COLO829 (cell line): Measurements from ENCODE around the gene SLC26A1.

Experiments used
- DNase-seq: peaks from one replicate; pipeline ENCODE4 v3.0.0; 2012; ENCODE audit warnings: low spot score

The SLC26A1 gene, protein sequence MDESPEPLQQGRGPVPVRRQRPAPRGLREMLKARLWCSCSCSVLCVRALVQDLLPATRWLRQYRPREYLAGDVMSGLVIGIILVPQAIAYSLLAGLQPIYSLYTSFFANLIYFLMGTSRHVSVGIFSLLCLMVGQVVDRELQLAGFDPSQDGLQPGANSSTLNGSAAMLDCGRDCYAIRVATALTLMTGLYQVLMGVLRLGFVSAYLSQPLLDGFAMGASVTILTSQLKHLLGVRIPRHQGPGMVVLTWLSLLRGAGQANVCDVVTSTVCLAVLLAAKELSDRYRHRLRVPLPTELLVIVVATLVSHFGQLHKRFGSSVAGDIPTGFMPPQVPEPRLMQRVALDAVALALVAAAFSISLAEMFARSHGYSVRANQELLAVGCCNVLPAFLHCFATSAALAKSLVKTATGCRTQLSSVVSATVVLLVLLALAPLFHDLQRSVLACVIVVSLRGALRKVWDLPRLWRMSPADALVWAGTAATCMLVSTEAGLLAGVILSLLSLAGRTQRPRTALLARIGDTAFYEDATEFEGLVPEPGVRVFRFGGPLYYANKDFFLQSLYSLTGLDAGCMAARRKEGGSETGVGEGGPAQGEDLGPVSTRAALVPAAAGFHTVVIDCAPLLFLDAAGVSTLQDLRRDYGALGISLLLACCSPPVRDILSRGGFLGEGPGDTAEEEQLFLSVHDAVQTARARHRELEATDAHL

DNA sequence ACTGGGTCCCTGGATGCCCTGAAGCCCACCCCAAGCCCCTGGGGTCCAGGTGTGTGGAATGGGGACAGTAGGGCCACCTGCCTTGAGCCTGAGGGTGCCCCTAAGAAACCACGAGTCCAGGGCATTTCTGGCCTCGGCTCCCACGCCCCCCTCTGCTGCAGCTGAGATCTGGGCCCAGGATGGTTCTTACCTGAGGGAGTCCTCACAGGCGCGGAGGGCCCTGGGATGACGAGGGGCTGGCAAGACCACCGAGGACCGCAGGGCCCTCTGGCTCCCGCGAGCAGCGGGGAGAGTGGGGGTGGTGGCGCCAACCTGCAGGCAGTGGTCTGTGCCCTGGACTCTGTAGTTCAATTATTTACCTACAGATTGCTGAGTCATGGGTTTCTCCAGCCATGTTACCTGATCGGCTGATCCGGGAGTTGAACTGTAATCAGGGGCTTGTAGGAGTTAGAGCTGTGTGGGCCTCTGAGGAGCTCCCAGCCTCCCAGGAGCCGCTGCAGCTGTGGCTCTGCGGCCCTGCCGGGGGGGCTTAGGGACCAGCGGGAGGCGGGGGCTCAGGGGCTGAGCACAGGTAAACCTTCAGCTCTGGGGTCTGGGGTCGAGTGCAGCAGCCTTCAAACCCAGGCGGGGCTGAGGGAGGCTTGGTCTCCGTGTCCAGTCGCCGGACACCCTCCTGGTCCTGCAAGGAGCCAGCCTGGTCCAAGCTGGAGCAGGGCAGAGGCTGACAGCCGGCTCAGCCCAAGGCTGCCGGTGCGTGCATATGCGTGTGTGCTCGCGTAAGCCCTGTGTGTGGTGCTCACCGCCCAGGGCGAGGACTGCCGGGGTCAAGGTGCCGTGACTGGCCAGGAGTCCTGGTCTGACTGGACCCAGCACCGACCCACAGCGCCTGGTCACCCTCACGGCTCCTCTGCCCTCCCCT lies at the start of gene SLC26A1:
TSS of gene SLC26A1 (minus strand) at position 294 of the 919 bp plus-strand sequence. CDS start 1,701 bp downstream, outside the sequence.
- DNase-seq, result no peak

DNA sequence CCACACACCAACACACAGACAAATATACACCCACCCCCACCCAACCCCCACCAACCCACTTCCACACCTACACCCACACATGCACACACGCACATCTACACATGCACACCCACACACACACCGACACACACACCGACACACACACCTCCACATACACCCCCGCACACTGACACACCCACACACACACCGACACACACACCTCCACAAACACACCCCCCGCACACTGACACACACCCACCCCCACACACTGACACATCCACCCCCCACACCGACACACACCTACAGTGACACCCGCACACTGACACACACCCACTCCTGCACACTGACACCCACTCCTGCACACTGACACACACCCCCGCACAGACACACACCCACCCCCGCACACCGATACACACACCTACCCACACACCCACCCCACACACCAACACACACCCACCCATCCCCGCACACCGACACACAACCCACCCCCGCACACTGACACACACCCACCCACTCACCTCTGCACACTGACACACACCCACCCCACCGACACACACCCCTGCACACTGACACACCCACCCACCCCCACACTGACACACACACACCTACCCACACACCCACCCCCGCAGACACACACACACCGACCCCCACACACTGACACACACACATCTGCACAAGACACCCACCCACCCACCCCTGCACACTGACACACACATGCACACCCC lies 49.3 kb upstream of the SLC26A1 start:
- no peak for DNase-seq

DNA sequence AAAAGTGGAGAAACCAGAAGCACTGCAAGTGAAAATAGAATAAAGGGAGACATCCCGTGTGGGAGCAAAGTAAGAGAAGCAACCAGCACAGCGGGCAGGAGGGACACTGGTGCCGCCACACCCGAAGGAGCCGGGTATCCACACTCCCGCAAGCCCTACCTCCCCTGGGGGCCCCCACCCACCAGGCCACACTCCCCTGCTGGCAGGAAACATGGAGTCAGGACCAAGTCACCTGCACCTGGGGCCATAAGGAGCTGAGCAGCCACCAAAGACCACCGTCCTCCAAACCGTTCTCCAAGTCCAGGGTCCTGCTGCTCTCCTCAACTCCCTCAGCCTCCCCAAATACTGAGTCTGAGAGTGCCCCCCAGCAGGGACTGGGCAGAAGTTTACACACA lies 48.7 kb upstream of the SLC26A1 start:
- no peak for DNase-seq

DNA sequence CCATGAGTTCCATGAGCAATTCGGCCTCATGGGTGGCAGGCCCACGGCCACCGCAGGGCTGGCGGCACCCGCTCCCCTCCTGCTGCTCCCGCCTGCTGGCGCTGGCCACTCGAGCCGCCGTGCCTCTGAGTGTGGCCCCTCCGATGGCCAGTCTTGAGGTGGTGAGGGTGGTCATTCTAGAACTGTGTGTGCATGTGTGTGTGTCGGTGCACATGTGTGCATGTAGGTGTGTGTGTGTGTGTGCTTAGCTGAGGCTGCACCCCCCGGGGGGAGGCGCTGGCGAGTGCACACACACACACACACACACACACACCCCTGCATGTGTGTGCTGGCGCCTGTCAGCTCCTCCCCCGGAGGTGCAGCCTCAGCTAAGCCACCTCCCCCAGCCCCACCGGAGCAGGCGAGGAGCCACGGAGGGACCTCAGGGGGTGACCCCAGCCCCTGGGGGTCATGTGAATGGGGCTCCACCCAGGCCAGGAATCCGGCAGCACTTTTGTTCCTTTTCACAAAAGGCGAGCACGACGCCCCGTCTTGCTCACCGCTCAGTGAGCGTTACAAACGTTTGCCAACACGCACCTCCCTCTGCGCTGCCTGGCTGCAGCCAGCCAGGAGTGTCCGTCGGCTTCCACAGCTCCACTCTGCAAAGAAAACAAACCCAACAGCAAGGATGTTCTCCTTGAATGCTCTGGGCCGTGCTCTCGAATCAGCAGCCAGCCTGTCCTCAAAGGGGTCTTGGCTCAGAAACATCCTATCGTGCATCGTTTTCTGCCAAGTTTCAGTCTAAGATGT lies 48.1 kb upstream of the SLC26A1 start:
- DNase-seq, result no peak

DNA sequence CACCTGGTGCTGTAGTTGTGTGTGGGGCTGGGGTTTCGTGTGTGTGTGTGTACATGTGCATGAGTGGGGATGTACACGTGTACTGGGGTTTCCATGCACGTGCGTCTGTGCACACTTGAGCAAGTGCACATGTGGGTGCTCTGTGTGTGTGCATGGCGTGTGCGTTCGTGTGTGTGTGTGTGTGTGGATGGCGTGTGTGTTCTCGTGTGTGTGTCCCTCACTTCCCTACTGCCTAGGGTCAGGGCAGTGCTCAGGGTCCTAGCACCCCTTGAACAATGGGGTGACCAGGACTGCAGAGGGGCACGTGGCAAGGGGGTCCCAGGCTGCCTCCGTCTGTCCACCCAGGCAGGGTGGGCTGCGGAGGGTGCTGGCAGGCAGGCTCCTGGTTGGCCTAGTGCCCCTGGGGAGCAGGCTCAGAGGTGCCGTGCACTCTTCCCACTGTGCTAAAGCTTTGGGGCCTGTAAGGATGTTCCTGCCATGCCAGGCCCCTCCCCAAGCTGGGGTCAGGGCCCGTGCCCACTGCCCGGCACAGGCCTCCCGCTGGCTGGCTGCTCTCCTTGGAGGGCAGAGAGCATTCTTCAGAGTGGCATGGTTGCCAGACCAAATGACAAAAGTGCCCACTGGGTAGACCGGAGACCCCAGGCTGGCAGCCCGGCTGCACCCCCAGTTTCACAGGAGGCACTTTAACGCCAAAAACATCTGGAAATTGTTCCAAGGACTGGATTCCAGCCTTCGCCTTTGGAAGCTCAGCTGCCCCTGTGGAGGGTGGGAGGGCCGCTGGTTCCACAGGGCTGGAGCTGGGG lies 47.3 kb upstream of the SLC26A1 start:
- no peak for DNase-seq

DNA sequence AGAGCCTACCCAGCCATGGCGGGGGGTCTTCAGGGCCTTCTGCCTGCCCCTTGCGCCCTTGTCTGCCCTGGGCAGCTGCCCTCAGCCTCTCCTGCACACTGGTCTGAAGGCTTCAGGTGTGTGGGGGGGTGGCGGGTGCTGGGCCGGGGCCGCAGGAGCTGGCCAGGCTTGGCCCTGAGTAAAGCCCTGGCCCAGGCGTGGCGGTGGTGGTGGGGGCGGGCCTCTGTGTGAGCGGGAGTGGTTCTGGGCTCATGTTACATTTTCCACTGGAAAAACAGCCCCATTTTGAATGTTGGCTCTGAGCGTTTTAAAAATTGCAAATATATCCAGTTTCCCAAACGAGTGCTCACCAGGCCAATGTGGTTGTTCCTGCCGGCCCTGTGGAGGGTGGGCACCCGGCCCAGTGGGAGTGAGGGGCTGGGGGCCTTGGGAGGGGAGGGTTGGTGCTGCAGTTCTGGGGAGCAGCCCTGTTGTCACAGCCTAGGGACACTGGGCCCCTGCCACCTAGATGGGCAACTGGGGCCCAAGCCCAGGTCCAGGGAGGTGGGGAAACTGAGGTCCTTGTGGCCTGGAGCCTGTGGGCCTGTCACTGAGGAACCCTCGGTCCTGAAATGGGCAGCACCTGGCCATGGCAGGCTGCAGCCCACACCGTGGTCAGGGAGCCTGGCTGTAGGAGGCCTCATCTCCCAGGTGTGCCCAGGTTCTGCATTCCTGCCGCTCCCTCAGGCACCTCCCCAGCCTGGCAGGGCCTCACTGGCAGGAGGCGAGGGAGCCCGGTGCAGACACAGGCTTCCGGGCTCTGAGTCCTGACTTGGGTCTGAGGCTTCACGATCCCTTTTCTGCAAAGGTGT lies 46.5 kb upstream of the SLC26A1 start:
- no peak for DNase-seq

DNA sequence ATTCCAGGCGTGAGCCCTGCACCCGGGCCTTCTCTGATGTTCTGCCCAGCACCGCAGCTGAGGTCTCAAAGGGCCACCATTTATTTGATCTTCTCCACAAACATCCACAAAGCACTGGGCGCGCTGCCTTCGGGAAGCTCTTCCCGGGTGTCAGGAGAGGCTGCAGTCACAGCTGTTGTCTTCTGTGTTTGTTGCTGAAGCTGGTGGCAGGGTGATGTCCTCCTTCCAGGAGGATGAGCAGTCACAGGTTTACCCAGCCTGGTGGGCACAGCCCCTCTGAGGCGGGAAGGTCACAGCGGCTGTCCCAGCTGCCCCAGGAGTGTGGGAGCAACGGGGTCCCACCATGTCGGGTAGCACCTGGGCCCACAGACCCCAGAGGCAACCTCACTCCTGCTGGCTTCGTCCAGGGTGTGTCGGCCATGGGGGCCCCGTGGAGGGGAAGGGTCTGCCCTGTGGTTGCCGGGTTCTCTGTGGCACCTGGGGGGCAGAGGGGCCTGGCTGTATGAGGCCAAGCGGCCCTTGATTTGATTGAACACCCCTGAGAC lies 45.8 kb upstream of the SLC26A1 start:
- no peak for DNase-seq

DNA sequence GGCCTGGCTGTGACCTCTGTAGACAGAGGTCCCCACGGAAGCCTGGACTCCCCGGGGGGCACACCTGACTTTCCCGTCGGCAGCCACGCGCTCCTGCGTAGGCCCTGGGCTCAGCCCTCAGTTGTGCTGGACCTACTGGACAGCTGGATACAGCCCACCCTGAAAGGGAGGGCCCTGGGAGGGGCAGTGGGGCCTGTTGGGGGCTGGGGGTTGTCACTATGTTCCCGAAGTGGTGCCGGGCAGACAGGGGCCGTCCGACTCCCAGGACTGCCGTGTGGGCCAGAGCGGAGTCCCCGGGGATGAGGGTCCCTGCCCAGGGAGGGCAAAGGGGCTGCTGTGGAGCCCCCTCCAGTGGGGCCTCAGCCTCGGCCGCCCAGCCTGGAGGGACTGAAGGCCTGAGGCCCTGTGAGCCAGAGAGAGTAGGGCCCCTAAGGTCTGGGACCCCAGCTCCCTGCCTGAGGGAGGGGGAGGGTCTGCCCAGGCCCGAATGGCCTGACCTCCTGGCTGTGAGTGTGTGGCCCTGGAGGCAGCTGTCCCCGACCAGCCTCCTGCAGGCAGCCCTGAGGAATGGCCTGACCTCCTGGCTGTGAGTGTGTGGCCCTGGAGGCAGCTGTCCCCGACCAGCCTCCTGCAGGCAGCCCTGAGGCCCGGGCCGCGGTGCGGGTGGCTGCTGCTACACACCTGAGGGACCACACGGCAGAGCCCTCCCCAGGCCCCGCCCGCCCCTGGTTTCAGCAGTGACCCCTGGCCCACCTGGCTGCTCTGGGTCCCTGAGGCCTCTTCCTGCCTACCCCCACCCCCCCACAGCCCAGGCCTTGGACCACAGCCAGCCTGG lies 44.0 kb upstream of the SLC26A1 start:
- no peak for DNase-seq

DNA sequence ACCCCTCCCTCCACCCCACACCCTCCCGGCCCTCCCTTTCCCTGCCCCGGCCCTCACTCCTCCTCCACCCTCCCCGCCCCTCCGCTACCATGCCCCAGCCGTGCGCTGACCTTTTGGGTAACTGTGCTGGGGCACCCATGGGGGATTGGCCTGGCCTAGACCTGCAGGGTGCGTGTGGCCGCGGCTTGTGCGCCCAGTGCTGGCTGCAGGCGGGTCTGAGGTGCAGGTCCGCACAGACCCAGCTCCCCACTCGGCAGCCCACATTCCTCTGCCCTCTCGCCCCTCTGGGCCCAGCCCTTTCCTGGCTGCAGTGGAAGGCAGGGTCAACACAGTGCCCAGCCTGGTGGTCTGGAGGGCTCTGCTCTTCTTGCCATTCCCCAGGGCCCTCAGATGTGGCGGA lies 42.9 kb upstream of the SLC26A1 start:
- no peak for DNase-seq

DNA sequence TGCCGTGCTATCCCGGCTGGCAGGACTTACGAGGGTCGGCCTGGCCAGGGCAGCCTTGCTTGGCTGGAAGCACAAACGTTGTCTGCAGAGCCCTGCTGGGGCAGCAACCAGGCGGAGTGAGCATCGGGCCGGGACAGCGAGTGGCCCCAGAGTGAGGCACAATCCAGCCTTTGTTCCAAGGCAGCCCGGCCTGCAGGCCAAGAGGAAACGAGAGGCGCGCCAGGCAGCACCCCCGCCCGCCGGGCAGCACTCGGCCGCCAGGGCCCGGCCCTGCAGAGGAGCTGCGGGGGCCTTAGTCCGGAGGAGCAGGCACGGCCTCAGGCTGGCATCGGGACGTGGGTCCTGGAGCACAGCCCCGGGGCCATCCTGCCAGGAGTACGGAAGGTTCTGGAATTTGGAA lies 42.3 kb upstream of the SLC26A1 start:
- DNase-seq, result peak; percentile 64

DNA sequence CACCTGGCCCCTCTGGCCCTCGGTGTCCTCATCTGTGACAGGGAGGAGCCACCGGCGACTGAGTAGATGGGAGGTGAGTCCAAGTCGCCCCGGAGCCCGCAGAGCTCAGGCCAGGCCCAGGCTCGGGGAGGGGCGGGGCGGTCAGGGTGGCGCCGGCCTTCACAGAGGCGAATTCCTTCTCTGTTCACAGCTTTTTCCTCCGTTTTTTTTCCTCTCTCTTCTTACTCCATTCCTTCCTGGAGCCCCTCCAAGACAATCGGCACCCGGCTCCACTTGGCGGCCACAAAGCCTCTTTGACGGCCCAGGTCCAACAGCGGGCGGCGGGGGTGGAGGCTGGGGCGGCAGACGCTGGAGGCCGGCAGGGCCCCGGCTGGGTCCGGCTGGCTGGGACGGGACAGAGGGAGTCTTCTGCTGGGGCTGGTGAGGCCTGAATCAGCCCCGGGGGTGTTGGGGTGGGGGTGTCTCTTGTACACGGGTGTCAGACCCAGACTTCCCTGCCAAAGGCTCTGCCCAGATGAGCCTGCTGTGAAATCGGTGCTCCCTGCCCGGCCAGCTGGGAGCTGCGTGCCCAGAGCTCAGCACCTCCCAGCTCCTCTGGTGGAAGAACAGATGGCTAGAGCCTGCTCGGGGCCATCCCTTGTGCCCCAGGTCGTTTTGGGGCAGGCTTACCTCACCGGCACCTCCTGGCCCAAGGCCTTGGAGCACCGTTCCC lies 40.8 kb upstream of the SLC26A1 start:
- no peak for DNase-seq

DNA sequence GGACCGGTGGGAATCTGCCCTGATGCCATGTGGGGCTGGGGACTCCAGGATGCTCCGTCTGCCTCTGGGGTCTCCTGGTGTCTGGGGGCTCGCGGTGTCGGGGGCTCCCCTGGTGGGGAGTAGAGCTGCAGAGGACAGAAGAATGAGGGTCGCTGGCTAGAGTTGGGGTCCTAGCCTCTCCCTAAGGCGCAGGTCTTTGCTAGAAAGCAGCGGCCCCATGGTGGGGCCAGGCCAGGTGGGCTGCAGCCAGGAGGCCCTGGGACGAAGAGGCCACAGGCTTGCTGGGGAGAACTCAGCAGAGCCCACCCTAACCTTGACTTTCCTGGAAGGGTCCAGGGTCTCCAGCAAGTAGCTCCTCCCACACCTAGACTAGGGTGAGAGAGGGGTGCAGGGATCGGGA lies 39.7 kb upstream of the SLC26A1 start:
- no peak for DNase-seq

DNA sequence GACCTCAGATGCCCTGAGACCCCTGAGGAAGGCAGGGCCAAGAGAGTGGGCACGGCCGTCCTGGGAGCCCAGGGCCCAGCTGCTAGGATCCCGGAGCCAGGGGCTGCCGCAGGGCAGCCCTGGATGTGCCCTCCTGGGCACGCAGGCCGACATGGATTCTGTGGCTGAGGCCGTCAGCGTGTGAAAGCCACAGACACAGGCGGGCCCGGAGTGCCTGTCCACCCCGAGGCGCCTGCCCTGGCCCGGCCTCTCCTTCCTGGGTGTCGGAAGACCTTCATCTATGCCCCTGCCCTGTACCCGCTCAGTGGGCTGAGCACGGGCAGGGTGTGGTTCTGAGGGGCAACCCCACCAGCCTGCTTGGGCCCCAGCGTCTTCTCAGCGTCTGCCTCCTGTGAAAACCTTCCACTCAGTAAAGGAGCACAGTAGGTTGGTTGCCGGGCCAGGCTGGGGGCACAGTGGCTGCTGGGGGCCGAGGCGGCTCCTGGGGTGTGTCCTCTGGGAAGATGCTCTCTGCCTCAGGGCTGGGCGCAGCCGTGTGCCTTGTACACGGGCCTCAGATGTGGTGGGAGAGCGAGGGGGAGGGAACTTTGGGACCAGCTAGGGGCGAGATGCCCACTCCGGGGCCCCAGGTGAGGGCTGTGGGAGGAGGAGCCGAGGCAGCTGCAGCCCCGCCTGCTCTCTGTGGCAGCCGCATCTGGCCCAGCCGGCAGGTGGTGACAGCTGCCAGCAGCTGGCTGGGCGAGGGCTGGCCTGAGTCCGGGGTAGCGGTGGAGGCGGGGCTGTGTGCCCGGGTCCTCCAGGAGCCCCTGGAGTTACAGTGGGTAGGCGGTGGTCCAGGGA lies 39.0 kb upstream of the SLC26A1 start:
- no peak for DNase-seq

DNA sequence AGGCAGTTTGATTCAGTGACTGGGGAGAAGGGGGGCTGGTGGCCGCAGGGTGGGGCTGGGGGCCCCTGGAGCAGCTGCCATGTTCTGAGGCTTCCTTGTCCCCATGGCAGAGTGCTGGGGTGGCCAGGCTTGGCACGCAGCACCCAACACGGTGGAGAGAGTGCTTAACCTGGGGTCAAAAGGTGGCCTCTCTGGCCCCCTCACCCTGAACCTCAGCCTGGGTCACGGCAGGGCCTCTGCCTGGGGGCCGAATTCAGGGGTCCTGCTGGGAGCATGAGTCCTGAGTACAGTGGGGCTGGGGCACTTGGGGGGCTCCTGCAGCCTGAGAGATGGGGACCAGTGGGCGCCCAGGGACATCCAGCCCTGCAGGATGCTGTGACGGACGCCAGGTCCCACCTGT lies 38.1 kb upstream of the SLC26A1 start:
- DNase-seq, result no peak

DNA sequence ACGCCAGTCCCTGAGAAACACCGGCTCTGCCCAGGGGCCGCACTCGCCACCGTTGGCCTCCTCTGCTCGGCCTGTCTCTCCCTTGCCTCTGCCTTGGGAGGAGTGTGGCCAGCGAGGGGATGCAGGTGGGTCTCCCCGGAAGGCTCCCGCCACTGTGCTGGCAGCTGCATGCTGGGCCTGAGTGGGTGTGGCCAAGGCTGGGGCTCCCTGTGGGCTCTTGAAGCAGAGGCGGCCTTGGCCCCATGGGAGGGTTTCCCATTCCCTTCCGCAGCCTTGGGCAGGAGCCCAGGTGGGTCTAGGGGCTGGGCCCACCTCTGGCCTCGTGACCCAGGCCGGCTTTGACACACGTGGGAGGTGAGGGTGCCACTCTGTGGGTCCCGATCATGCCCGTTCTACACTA lies 37.4 kb upstream of the SLC26A1 start:
- DNase-seq, result no peak

DNA sequence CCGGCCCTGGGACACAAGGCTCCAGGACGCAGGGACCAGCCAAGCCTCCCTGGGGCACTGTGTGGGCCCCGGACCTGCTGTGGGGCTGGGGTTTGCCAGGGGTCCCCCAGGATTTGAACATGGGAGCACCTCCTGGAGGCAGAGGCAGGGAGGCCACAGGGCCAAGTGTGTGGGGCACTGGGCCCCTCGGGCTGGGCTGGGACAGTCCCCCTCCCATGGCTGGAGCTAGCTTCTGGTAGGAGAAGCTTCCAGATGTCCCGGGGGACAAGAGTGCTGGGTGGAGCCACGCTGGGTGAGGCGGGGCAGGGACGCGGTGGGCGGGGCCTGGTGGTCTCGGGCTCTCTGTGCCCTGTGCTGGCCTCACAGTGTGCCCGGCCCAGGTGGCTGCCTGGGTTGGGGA lies 36.8 kb upstream of the SLC26A1 start:
- no peak for DNase-seq
